ENCODE data around the gene DYNC1I2.
A peak's percentile ranks its signal among the peaks of the same experiment; 100 is the strongest.

The DYNC1I2 gene

DNA sequence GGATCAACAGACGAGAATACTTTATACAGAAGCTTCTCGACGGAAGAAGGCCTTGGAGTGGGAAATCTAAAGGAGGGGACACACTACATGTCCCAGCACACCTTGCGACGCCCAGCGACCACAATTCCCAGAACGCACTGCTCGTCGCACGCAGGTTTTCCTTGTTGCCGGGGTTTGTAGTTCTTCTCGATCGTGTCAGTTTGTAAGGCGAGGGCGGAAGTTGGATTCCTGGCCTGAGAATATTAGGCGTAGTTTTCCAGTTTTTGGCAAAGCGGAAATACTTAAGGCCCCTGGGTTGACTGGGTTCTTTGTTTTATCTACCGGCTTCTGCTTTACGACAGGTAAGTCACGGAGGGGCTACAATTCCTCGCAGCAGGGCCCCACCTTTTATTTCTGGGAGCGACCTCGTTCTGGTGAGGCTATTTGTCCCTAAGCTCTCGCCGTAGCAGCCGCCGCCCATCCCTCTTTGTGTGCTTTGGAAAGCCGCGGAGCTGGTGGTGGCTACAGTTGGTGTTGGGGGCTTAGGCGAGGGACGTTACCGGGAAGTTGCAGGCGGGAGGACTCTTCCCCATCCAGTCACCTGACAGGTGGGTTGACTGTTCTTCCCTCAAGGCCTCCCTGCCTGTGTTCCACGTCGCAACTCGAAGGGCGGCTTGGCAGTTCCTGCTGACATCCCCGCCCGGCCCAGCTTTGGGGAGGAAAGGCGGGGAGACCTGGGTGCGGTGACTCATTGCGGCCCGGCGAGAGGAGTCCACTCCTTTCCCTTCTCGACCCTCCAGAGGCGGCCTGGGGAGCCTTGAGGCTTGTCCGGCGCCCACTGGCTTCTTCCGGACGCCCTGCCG lies at the start of gene DYNC1I2:
DYNC1I2 (plus strand) TSS at position 183 of the 842 bp plus-strand sequence. CDS start 2,687 bp downstream, outside the sequence.
- DNase-seq: peak; percentile 57 to 99 (median 89)

- no peak for DNase-seq
These were observed 35.4 kb upstream of the DYNC1I2 start for GRCh38 chr2:171651667-171652415.

DNA sequence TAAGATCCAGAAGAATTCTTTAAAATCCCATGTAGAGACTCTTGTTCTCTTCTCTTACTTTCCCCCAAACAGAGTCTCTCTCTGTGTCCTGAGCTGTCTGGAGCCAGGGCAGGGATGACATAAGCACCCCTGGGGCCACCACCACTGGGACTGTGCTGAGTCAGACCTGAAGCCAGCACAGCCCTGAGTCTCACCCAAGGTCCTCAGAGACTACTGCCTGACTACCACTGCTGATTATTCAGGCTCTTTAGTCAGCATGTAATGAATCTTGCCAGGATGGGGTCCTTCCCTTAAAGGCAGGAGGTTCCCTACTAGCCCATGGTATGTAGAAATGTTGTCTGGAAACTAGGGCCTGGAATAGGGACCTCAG lies 34.9 kb upstream of the DYNC1I2 start:
- DNase-seq: no peak

GRCh38 chr2:171655586-171655985 lies 31.7 kb upstream of the DYNC1I2 start:
- no peak for DNase-seq

GRCh38 chr2:171667041-171667440 lies 20.2 kb upstream of the DYNC1I2 start:
- DNase-seq: no peak

DNA sequence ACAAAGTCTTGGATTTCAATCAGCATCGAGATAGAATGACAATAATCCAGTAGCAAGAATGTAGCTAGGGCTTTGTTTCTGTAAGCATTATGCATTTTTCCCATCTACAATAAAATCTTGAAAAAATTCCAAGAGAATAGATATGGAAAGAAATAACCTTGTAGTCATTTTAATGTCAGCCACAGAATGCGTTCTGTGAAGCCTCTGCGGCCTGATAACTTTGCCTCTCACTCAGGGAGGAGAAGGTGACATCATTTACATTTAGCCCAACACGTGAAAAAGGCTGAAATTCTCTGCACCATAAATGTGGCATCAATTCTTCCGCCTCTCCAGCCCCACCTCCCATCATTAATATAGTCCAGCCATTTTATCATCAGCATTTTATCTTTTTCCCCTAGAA lies 19.1 kb upstream of the DYNC1I2 start:
- DNase-seq: peak in 2 of 51 donors; percentile 18 to 50

DNA sequence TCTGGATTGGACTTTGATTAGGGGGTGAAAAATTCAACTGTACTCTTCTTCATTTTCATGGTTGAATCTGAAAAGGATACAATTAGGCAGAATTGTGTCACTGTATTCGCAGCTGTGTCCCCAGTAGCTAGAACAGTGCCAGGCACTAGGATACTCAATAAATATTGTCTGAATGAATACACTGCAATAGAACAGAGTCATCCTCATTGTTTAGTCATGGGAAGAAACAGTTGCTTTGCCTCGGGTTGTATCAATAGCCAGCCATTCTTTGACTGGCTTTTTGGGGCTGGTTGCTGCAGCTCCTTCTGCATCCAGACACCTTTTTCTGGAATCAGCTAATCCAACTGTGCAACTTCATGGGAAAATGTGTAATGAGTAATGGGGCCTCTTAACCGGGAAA lies 18.1 kb upstream of the DYNC1I2 start:
- peak in 19 of 51 donors; percentile 2 to 82 (median 21) for DNase-seq

- no peak for DNase-seq
These were observed 16.6 kb upstream of the DYNC1I2 start for GRCh38 chr2:171670655-171671054.

- no peak for DNase-seq
These were observed 15.4 kb upstream of the DYNC1I2 start for GRCh38 chr2:171671867-171672266.

DNA sequence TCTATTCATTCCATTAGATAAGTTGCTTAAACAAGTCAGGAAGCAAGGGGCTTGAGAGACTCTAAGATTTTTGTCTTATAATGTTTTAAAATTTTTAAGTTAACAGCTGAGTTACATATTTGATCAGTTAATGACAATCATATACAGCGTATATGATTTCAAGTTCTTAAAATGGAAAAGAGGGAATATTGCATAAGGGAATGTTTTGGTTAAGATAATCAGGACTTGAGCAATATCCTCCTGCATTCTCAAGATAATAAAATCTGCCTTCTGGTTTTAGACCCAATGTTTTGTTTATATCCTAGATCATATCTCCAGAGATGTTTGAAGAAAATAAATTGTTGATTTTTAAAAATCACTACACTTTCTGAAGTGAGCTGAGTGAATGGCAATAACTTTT lies 13.4 kb upstream of the DYNC1I2 start:
- DNase-seq: no peak

GRCh38 chr2:171675810-171676345 lies 11.4 kb upstream of the DYNC1I2 start:
- DNase-seq: no peak

DNA sequence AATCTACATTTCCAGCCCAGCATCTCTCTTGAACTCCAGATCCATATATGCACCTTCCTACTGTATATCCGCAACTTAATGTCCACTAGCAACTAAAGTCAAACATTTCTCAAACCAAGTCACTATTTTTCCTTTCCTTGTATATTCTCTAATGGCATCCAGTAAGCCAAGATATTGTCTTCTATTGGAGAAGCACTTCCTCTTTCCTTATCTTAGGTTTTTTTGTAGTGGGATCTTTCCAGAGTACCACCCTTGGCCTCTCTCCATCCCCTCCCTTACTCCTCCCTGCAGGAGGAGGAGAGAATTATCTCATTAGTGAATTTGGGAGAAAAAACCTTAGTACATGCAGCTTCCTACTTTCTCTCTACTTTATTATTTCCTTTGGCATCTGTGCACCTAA lies 8.7 kb upstream of the DYNC1I2 start:
- no peak for DNase-seq

- no peak for DNase-seq
These were observed 828 bp downstream of the DYNC1I2 start for GRCh38 chr2:171688129-171688465.

- DNase-seq: no peak
These were observed 5.1 kb downstream of the DYNC1I2 start for GRCh38 chr2:171692331-171692730.

- no peak for DNase-seq
These were observed 15.7 kb downstream of the DYNC1I2 start for GRCh38 chr2:171702781-171703556.

GRCh38 chr2:171703574-171704347 lies 16.5 kb downstream of the DYNC1I2 start:
- peak in 2 of 51 donors; percentile 13 to 28 for DNase-seq

- no peak for DNase-seq
These were observed 19.0 kb downstream of the DYNC1I2 start for GRCh38 chr2:171706152-171706803.

DNA sequence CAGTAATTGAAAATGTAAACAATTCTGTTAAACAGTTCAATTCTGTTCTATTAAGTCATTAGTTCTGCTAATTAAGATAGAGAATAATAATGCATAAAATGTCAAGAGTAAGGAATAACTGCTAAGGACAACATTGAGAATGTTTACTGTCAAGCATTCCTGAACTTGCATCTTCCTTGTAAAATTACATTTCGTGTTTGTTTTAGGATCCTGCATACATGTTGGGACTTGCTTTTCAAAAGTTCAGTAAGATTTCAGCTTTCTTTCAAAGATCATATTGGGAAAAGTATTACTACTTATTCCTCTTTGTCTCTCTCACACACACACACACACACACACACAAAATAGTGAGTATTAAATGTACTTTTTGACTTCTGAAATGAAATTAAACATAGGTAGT lies 20.5 kb downstream of the DYNC1I2 start:
- no peak for DNase-seq

DNA sequence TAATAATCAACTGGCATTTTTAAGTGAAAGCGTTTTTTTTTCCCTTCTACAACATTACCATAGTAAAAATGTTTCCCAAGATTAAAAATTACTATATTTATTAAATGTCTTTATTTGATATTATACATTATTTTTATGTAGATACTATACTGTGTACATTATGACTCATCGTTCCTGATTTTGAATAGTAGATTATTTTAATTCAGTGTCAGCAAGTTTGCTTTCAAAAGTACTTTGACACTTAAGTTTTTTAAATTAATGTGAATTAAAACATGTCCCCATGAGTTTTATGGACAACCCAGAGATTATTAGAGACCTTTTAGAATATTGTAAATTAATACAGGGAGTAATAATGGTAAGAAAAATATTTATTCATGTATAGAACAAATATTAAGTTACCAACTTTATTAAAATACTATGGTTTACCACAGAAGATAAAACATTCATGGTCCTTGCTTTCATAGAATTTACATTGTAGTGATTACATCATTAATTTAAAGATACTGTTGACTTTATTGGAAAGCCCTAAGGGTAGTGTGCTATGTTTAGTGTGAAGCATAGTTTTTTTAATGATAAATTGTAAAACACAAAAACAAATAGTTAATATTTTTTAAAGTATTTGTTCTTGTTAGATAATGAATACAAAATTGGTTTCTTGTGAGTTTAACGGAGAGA lies 21.9 kb downstream of the DYNC1I2 start:
- no peak for DNase-seq

GRCh38 chr2:171711351-171711750 lies 24.1 kb downstream of the DYNC1I2 start:
- no peak for DNase-seq
